K562 (cell line): ENCODE measurements around the gene GAK. TPM values are rescaled to one million over a fixed set of nuclear protein-coding genes. Genes with fewer than 3 reads are reported as not detected.

ENCODE experiments used
- ATAC-seq: fragments of 200-7000 bp; cut with Tn5 transposase; 3 replicates; pipeline ENCODE4 v1.9.1; 2020; ENCODE audit warnings: moderate library complexity
- BruUV-seq: library from RNA; stranded (reverse); fragments of 400-500 nt; replicated peaks from 2 replicates; lab custom pipeline; 2021; lab: Mats Ljungman, UMichigan
- CTCF ChIA-PET: fragments of 300-600 bp; formaldehyde crosslinking; extraction: SDS; loops from one replicate; lab custom pipeline; 2021; ENCODE audit warnings: low intra/inter-chr PET ratio; lab: Yijun Ruan, JAX
- POLR2A ChIA-PET: fragments of 300-600, 350-650 bp; sonication (Branson Sonifier 250); formaldehyde crosslinking; extraction: SDS; loops from one replicate; lab custom pipeline; 2021; ENCODE audit warnings: antibody characterized with exemption, inconsistent platforms; lab: Yijun Ruan, JAX
- DNase-seq, 4 experiments: peaks; one replicate each; pipeline versions ENCODE4 v3.0.0 to v3.0.0-alpha.2; 2011 to 2018; ENCODE audit warnings: low spot score in 3 of 4, mixed read lengths in 3 of 4; ENCODE audit errors: extremely low read depth in 1 of 4
- FAIRE-seq: peaks from 2 replicates; lab custom pipeline; 2011; peaks lifted over from hg19 to GRCh38; lab: Jason Lieb, UNC
- H2AFZ ChIP-seq: 2 replicates; pipeline ENCODE4 v1.6.0; 2011; ENCODE audit warnings: low read depth, low read length, control low read depth, inconsistent platforms
- H3K27ac ChIP-seq: fragments of 200-600 bp; 3 replicates; pipeline ENCODE4 v1.8.0; 2011; ENCODE audit warnings: low read depth, mild to moderate bottlenecking, control low read depth, inconsistent platforms, low read length, moderate library complexity, mixed read lengths; ENCODE audit errors: extremely low read depth
- H3K27me3 ChIP-seq, 2 experiments: fragments of 300-600 bp in 1 of 2; 2 replicates in 1 of 2; 3 replicates in 1 of 2; pipeline versions ENCODE4 v1.6.0 to v1.8.0; 2011; ENCODE audit warnings: inconsistent platforms in 2 of 2, low read length in 2 of 2, mild to moderate bottlenecking in 1 of 2, mixed read lengths in 1 of 2, moderate library complexity in 1 of 2; ENCODE audit not compliant: control insufficient read depth in 2 of 2, insufficient read depth in 2 of 2
- H3K36me3 ChIP-seq: fragments of 300-600 bp; 3 replicates; pipeline ENCODE4 v1.8.0; 2011; ENCODE audit warnings: mild to moderate bottlenecking, low read length, inconsistent platforms; ENCODE audit not compliant: control insufficient read depth, insufficient read depth
- H3K4me1 ChIP-seq, 2 experiments: fragments of 200-600 bp in 1 of 2; replicated peaks in 1 of 2; 2 replicates in 1 of 2; 3 replicates in 1 of 2; pipeline versions ENCODE4 v1.5.1 to v1.8.0; 2011; ENCODE audit warnings: inconsistent platforms in 2 of 2, low read length in 2 of 2, mild to moderate bottlenecking in 1 of 2, mixed read lengths in 1 of 2, moderate library complexity in 1 of 2; ENCODE audit not compliant: control insufficient read depth in 2 of 2, insufficient read depth in 2 of 2
- H3K4me2 ChIP-seq: 2 replicates; pipeline ENCODE4 v1.6.1; 2011; ENCODE audit warnings: low read length, control low read depth, inconsistent platforms, mixed read lengths; ENCODE audit not compliant: insufficient read depth
- H3K4me3 ChIP-seq: fragments of 200-600 bp; sonication (generic), shearing (Covaris generic); 2 replicates; pipeline ENCODE4 v1.5.1; 2016; ENCODE audit warnings: control low read depth, inconsistent platforms
- H3K79me2 ChIP-seq: fragments of 200-600 bp; 3 replicates; pipeline ENCODE4 v1.8.0; 2011; ENCODE audit warnings: low read length, inconsistent platforms; ENCODE audit not compliant: control insufficient read depth, insufficient read depth
- H3K9ac ChIP-seq, 2 experiments: 2 replicates each; pipeline versions ENCODE4 v1.6.0 to v1.6.1; 2011; ENCODE audit warnings: low read depth in 2 of 2, low read length in 2 of 2, control low read depth in 1 of 2, inconsistent platforms in 1 of 2, mild to moderate bottlenecking in 1 of 2, mixed read lengths in 1 of 2; ENCODE audit not compliant: insufficient read depth in 1 of 2
- H3K9me1 ChIP-seq: one replicate; pipeline ENCODE4 v1.6.0; 2011; ENCODE audit warnings: inconsistent platforms, mild to moderate bottlenecking, low read length, moderate library complexity; ENCODE audit not compliant: control insufficient read depth, insufficient read depth
- H3K9me3 ChIP-seq: replicated peaks from 2 replicates; pipeline ENCODE4 v1.5.1; 2011; ENCODE audit warnings: low read depth, low read length, inconsistent platforms; ENCODE audit not compliant: control insufficient read depth, insufficient read depth
- H4K20me1 ChIP-seq: replicated peaks from 2 replicates; pipeline ENCODE4 v1.6.1; 2011; ENCODE audit warnings: low read length, inconsistent platforms, mixed read lengths; ENCODE audit not compliant: control insufficient read depth, insufficient read depth
- BRCA1 ChIP-seq, 2 experiments: fragments of 450-650 bp in 1 of 2; sonication (generic) in 1 of 2; formaldehyde crosslinking in 1 of 2; IDR thresholded peaks; 2 replicates each; pipeline versions ENCODE4 v1.5.0 to v1.6.1; 2017 to 2020; ENCODE audit warnings: mild to moderate bottlenecking in 1 of 2, missing genetic modification reagents in 1 of 2
- GABPB1 ChIP-seq: sonication (generic); formaldehyde crosslinking; IDR thresholded peaks from 2 replicates; pipeline ENCODE4 v1.8.0; 2022; ENCODE audit warnings: mild to moderate bottlenecking, missing genetic modification reagents
- HEY1 ChIP-seq: fragments of 250-450 bp; sonication (Bioruptor Pico); IDR thresholded peaks from 2 replicates; pipeline ENCODE4 v1.5.0; 2020; ENCODE audit warnings: mild to moderate bottlenecking, moderate library complexity, borderline replicate concordance
- HLTF ChIP-seq: fragments of 450-650 bp; IDR thresholded peaks from 2 replicates; pipeline ENCODE4 v1.6.1; 2016
- POLR2G ChIP-seq: fragments of 200-400 bp; formaldehyde crosslinking; IDR thresholded peaks from 2 replicates; pipeline ENCODE4 v1.6.1; 2017; ENCODE audit warnings: low read depth, mild to moderate bottlenecking, antibody characterized with exemption, low read length, moderate library complexity
- RBFOX2 ChIP-seq: fragments of 200-400 bp; formaldehyde crosslinking; IDR thresholded peaks from 2 replicates; pipeline ENCODE4 v1.6.1; 2017; ENCODE audit warnings: low read depth, mild to moderate bottlenecking, low read length, moderate library complexity
- SLC30A9 ChIP-seq: fragments of 250-450 bp; sonication (Bioruptor Pico); IDR thresholded peaks from 2 replicates; pipeline ENCODE4 v1.8.0; 2022; ENCODE audit warnings: mild to moderate bottlenecking, moderate library complexity
- ZNF23 ChIP-seq: fragments of 250-450 bp; sonication (Bioruptor Pico); IDR thresholded peaks from 2 replicates; pipeline ENCODE4 v1.4.0; 2020; ENCODE audit warnings: mild to moderate bottlenecking
- ZNF740 ChIP-seq, 3 experiments: fragments of 200-800 bp in 1 of 3; sonication (Bioruptor generic) in 1 of 3; sonication (generic) in 1 of 3; formaldehyde crosslinking in 1 of 3; IDR thresholded peaks; 2 replicates each; pipeline versions ENCODE4 v1.6.1 to v1.8.0; 2016 to 2022; ENCODE audit warnings: mild to moderate bottlenecking in 2 of 3, missing compliant biosample characterization in 2 of 3, missing genetic modification characterization in 2 of 3, missing genetic modification reagents in 1 of 3
- WGBS: fragments of 100-300 bp; shearing (Covaris generic); methylation state at CpG from one replicate; pipeline ENCODE4 v1.1.6; 2016; ENCODE audit warnings: low coverage, mixed read lengths; ENCODE audit not compliant: insufficient coverage; ENCODE audit errors: missing lambda C conversion rate; 5-methylcytosine and 5-hydroxymethylcytosine counted together
- in situ Hi-C: fragments of 300-500 bp; cut with MboI; formaldehyde crosslinking; loops from 4 replicates; pipeline ENCODE4 v1.15.0; 2018; ENCODE audit warnings: inconsistent platforms, mixed read lengths
- intact Hi-C: fragments of 100-400 bp; cut with micrococcal nuclease; formaldehyde crosslinking; loops from 2 replicates; pipeline ENCODE4 v1.14.2; 2022
- polyA plus RNA-seq, 8 experiments: library from polyadenylated mRNA; depleted of rRNA in 4 of 8; stranded (reverse) in 5 of 8; unstranded in 3 of 8; fragments of >200 nt; fragmentation: Nextera tagmentation in 2 of 8; fragmentation: Illumina TruSeq in 1 of 8; extraction: Ambion mirVana in 2 of 8; extraction: Trizol in 1 of 8; gene quantifications; 2 replicates each; pipeline versions ENCODE4 v1.2.1 to v1.2.3, GENCODE V29; 2011 to 2014; ENCODE audit warnings: inconsistent platforms in 1 of 8, missing spikeins in 1 of 8
- total RNA-seq, 7 experiments: library from RNA; depleted of rRNA in 6 of 7; stranded (reverse); fragments of >200 nt in 6 of 7; fragmentation: Illumina TruSeq in 2 of 7; extraction: Trizol in 2 of 7; gene quantifications; 2 replicates each; pipeline versions ENCODE4 v1.2.1 to v1.2.3, GENCODE V29; 2011 to 2021; ENCODE audit warnings: low replicate concordance in 1 of 7

Gene GAK
- total and polyA plus RNA-seq, 9 of the 15 experiments (the other 6 are each of a cell fraction or from before 2014, with no cell fraction given): 1.3 to 102 (median 16.2) TPM

- Histone ChIP-seq H4K20me1 (no peaks in the 10 kb centered on the region), H3K9ac (no peak overlapping the region), H3K4me2 (no peak overlapping the region), H3K79me2 (no peaks in the 10 kb centered on the region), H3K36me3 (peaks cover 20% of the 10 kb centered on the region; the same call in 1 of the 3 replicates), H3K27me3 (no peaks in the 10 kb centered on the region), H2AFZ (no peak overlapping the region), H3K4me1 (peaks cover 0 to 48% of the 10 kb centered on the region in 2 experiments; a peak in 2 of 5 replicates), H3K9me3 (no peaks in the 10 kb centered on the region), H3K9me1 (no peaks in the 10 kb centered on the region), H3K4me3 (no peak overlapping the region), H3K27ac (no peak overlapping the region)
- in situ Hi-C loops (no loop called here), intact Hi-C loops (no loop called here)
- ChIA-PET POLR2A (no interaction called here), CTCF (no interaction called here)
- WGBS: 94% methylated on average over 11 of the region's 35 CpGs
- FAIRE-seq (no peak), DNase-seq (no peak), ATAC-seq (no peak)
- BruUV-seq: no TSS peak
- TF ChIP-seq HEY1: no peak
- TF ChIP-seq RBFOX2: peak; percentile 51
- TF ChIP-seq POLR2G: peak; percentile 70
Observed at GRCh38 chr4:960636-961350, 28.7 kb upstream of the GAK start.

GRCh38 chr4:960140-960635 lies 28.1 kb upstream of the GAK start:
- no peak overlapping the region for H3K9ac ChIP-seq
- H3K79me2 ChIP-seq: no peaks in the 10 kb centered on the region
- BruUV-seq: no TSS peak
- FAIRE-seq (no peak), DNase-seq (no peak), ATAC-seq (no peak)
- H3K9me3 ChIP-seq: no peaks in the 10 kb centered on the region
- no peak overlapping the region for H3K27ac ChIP-seq
- in situ Hi-C loops (no loop called here), intact Hi-C loops (no loop called here)
- WGBS: 83% methylated on average over 10 of the region's 16 CpGs
- no peaks in the 10 kb centered on the region for H3K9me1 ChIP-seq
- H3K4me1 ChIP-seq: peaks cover 0 to 48% of the 10 kb centered on the region in 2 experiments; a peak in 2 of 5 replicates
- H4K20me1 ChIP-seq: no peaks in the 10 kb centered on the region
- H3K36me3 ChIP-seq: peaks cover 17% of the 10 kb centered on the region; the same call in 1 of the 3 replicates
- no peaks in the 10 kb centered on the region for H3K27me3 ChIP-seq
- no peak overlapping the region for H2AFZ ChIP-seq
- POLR2A ChIA-PET: no interaction called here
- H3K4me2 ChIP-seq: no peak overlapping the region
- H3K4me3 ChIP-seq: no peak overlapping the region
- CTCF ChIA-PET: no interaction called here
- TF ChIP-seq BRCA1 (IDR thresholded peaks at IDR 0.05): no peak
- 0 out of 2 replicates have a peak, but pooled peaks have one; percentile 17 for TF ChIP-seq BRCA1 (CRISPR knock-in tag; IDR thresholded peaks at IDR 0.05)
- TF ChIP-seq ZNF740 (CRISPR knock-in tag; IDR thresholded peaks at IDR 0.05): no peak
- TF ChIP-seq ZNF740 (tag; IDR thresholded peaks at IDR 0.05): no peak
- TF ChIP-seq HLTF: no peak
- no peak for TF ChIP-seq GABPB1 (CRISPR knock-in tag)
- no peak for TF ChIP-seq SLC30A9 (CRISPR knock-in tag)
- TF ChIP-seq ZNF23 (CRISPR knock-in tag): no peak
- TF ChIP-seq POLR2G: no peak; the same call in 1 of the 2 replicates
